ENCODE measurements around the gene AHSP. TPM values are rescaled to one million over a fixed set of nuclear protein-coding genes. Genes with fewer than 3 reads are reported as not detected.
"Not testable (repeated sequence)": the region's sequence is repeated elsewhere in the genome, so short reads cannot be mapped to it uniquely, and the experiment has no call there.

The AHSP gene
- total and polyA plus RNA-seq, 4 donors, result 0.30 to 47.8 TPM; not detected in 2

GRCh38 chr16:31521368-31521767 is 6.3 kb upstream of the AHSP start:
- no peak overlapping the region for H3K9ac ChIP-seq (ENCODE audit: insufficient read depth in 1 of 2, low read length in 2 of 2)
- H3K9me3 ChIP-seq (ENCODE audit: control insufficient read depth in 4 of 4, insufficient read depth in 3 of 4, low read length in 3 of 4), result no peaks in the 10 kb centered on the region
- no peaks in the 10 kb centered on the region for H3K36me3 ChIP-seq (ENCODE audit: control insufficient read depth in 4 of 4, insufficient read depth in 4 of 4, low read length in 4 of 4)
- no peak for DNase-seq
- H3K27ac ChIP-seq (ENCODE audit: low read depth in 1 of 2, low read length in 1 of 2), result no peak overlapping the region
- H3K4me1 ChIP-seq (ENCODE audit: control insufficient read depth in 5 of 5, insufficient read depth in 5 of 5, low read length in 5 of 5), result no peaks in the 10 kb centered on the region
- TF ChIP-seq CTCF (IDR thresholded peaks at IDR 0.05; ENCODE audit: control extremely low read depth, extremely low read depth), result no peak
- no peak overlapping the region for H3K4me3 ChIP-seq
- no peaks in the 10 kb centered on the region for H3K27me3 ChIP-seq (ENCODE audit: control insufficient read depth in 3 of 3, insufficient read depth in 3 of 3, low read length in 2 of 3)
- whole genome bisulfite sequencing, 2 donors, result 93 to 99% methylated on average over 3 of the region's 3 CpGs
- no peak for ATAC-seq (ENCODE audit: insufficient read depth, low FRiP score)

- no peak for TF ChIP-seq CTCF (IDR thresholded peaks at IDR 0.05; ENCODE audit: control extremely low read depth, extremely low read depth)
- Histone ChIP-seq H3K27me3 (ENCODE audit: control insufficient read depth in 3 of 3, insufficient read depth in 3 of 3, low read length in 2 of 3) (no peaks in the 10 kb centered on the region), H3K4me3 (no peak overlapping the region), H3K36me3 (ENCODE audit: control insufficient read depth in 4 of 4, insufficient read depth in 4 of 4, low read length in 4 of 4) (no peaks in the 10 kb centered on the region), H3K9ac (ENCODE audit: insufficient read depth in 1 of 2, low read length in 2 of 2) (no peak overlapping the region), H3K27ac (ENCODE audit: low read depth in 1 of 2, low read length in 1 of 2) (no peak overlapping the region), H3K9me3 (ENCODE audit: control insufficient read depth in 4 of 4, insufficient read depth in 3 of 4, low read length in 3 of 4) (no peaks in the 10 kb centered on the region), H3K4me1 (ENCODE audit: control insufficient read depth in 5 of 5, insufficient read depth in 5 of 5, low read length in 5 of 5) (no peaks in the 10 kb centered on the region)
- no peak for DNase-seq
- no peak for ATAC-seq (ENCODE audit: insufficient read depth, low FRiP score)
- WGBS, 2 donors, result 90 to 91% methylated on average over 6 of the region's 6 CpGs
Measured at GRCh38 chr16:31522071-31522470, 5.6 kb upstream of the AHSP start.

GRCh38 chr16:31523768-31524167 is 3.9 kb upstream of the AHSP start:
- H3K4me1 ChIP-seq (ENCODE audit: control insufficient read depth in 5 of 5, insufficient read depth in 5 of 5, low read length in 5 of 5); H3K36me3 ChIP-seq (ENCODE audit: control insufficient read depth in 4 of 4, insufficient read depth in 4 of 4, low read length in 4 of 4); H3K9me3 ChIP-seq (ENCODE audit: control insufficient read depth in 4 of 4, insufficient read depth in 3 of 4, low read length in 3 of 4); ATAC-seq (ENCODE audit: insufficient read depth, low FRiP score); H3K4me3 ChIP-seq; H3K27ac ChIP-seq (ENCODE audit: low read depth in 1 of 2, low read length in 1 of 2); H3K9ac ChIP-seq (ENCODE audit: insufficient read depth in 1 of 2, low read length in 2 of 2); DNase-seq: not testable (repeated sequence)
- WGBS, 2 donors, result 80 to 82% methylated on average over 3 of the region's 6 CpGs
- H3K27me3 ChIP-seq (ENCODE audit: control insufficient read depth in 3 of 3, insufficient read depth in 3 of 3, low read length in 2 of 3), result peaks cover 0 to 11% (median 0%) of the 10 kb centered on the region in 3 donors

GRCh38 chr16:31525113-31525512 is 2.6 kb upstream of the AHSP start:
- Histone ChIP-seq H3K4me1 (ENCODE audit: control insufficient read depth in 5 of 5, insufficient read depth in 5 of 5, low read length in 5 of 5) (peaks cover 0 to 10% (median 1%) of the 10 kb centered on the region in 5 donors), H3K9me3 (ENCODE audit: control insufficient read depth in 4 of 4, insufficient read depth in 3 of 4, low read length in 3 of 4) (no peaks in the 10 kb centered on the region), H3K4me3 (no peak overlapping the region), H3K27me3 (ENCODE audit: control insufficient read depth in 3 of 3, insufficient read depth in 3 of 3, low read length in 2 of 3) (peaks cover 0 to 11% (median 0%) of the 10 kb centered on the region in 3 donors), H3K36me3 (ENCODE audit: control insufficient read depth in 4 of 4, insufficient read depth in 4 of 4, low read length in 4 of 4) (no peaks in the 10 kb centered on the region), H3K9ac (ENCODE audit: insufficient read depth in 1 of 2, low read length in 2 of 2) (no peak overlapping the region), H3K27ac (ENCODE audit: low read depth in 1 of 2, low read length in 1 of 2) (no peak overlapping the region)
- 94 to 96% methylated on average over 3 of the region's 3 CpGs for WGBS, 2 donors
- ATAC-seq (ENCODE audit: insufficient read depth, low FRiP score) (no peak), DNase-seq (no peak)
- no peak for TF ChIP-seq CTCF (IDR thresholded peaks at IDR 0.05; ENCODE audit: control extremely low read depth, extremely low read depth)

Measured in lung (tissue), 12 donors.